Hematopoietic multipotent progenitor cell treated with erythropoietin and hydrocortisone succinate and interleukin-3 and kit ligand, for 17 days (in vitro differentiated cells): Measurements from ENCODE around the gene G3BP1.
"Not testable (repeated sequence)": the region's sequence is repeated elsewhere in the genome, so short reads cannot be mapped to it uniquely, and the experiment has no call there.

ENCODE experiments used
- DNase-seq: peaks from one replicate; pipeline ENCODE4 v3.0.0-alpha.2; 2015; ENCODE audit warnings: low spot score

Gene G3BP1

GRCh38 chr5:151755383-151755782 lies 16.4 kb upstream of the G3BP1 start:
- DNase-seq = no peak

DNA sequence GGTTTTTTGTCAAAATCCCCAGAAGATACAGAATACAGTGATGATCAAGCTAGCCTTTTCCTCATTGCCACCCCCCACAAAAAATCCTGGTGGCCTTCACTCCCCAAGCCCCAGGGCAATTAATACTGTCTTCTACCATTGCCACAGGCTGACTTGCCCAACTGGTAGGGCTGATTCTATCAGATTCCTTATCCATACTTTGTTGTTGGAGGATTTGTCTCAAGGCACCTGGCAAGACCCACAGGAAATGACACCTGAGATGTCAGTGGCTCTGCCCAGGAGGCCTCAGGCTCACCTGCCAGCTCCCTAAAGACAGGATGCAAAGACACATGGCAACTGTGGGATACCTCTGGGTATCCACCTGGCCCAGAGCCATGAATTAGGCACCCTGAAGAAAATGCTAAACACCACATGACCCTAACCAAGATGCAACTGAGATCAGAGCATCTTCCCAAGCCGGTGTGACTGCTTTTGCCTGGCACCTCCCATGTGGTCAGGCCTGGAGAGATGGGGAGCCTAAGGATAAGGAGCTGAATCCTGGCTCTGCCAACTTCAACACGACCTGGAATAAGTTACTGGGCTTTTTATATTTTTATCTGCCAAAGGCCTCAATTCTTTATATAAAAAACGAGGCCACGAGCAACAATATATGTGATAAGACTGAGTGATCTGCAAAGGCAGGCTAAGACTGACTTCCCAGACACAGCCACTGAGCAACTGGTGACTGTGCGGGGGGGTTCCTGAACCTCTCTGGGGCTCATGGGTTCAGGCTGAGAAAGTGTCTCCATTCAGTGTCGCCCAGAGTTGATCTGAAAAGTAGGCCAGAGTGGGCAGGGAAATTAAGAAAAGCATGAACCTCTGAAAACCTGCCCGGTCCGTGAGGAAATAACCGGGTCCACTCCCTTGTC lies 14.3 kb upstream of the G3BP1 start:
- no peak for DNase-seq

DNA sequence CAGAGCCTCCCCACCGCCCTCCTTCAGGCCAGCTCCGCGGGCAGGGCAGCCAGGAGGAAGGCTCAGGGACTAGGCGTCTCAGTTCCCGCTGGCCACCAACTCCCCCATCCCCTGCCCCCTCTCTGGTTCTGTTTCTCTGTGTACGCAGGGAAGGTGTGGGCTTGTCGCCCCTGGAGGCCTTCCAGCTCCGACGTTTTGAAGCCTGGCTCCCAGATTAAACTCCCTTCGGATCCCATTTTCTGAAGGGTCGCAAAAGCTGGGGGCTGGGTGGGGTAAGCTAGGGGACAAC lies 13.7 kb upstream of the G3BP1 start:
- no peak for DNase-seq

DNA sequence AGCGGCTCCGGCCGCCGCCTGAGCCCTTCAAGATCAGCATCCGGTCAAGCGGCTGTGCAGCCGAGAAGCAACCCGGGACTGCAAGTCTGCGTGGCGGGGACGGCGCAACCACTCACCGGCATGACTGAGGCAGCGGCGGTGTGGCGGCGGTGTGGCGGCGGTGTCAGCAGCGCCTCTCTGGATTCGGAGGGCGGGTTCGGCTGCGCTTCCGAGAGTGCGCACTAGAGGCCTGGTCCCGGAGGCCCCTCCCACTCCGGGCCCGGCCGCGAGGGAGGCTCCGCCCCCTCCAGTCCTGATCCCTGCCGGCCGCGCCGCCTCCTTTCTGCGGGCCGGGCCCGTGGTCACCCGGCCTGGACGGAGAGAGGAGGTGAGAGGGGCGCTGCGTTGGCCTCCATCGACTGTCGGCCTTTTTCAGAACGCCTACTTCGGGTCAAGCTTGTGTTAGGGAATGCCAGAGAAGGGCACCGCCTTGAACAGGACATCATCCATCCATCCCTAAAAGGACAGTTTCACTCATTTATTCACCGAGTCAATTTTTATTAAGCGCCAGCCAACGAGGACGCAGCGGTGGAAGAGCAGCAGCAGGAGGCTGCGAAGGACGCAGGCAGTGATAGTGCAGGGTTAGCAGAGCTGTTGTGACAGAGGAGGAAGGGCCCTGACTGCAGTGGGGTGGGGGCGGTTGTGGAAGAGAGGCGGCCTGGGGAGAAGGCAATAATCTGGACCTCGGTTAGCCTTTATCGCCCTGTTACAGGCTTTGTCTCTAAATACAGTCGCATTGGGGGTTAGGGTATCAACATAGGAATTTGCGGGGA lies 13.1 kb upstream of the G3BP1 start, which contains the start of gene ATOX1:
Gene ATOX1, minus strand, starts transcription at position 202 of the 812 bp plus-strand sequence. Its CDS starts 80 bp downstream, at position 122.
- peak; percentile 94 for DNase-seq

DNA sequence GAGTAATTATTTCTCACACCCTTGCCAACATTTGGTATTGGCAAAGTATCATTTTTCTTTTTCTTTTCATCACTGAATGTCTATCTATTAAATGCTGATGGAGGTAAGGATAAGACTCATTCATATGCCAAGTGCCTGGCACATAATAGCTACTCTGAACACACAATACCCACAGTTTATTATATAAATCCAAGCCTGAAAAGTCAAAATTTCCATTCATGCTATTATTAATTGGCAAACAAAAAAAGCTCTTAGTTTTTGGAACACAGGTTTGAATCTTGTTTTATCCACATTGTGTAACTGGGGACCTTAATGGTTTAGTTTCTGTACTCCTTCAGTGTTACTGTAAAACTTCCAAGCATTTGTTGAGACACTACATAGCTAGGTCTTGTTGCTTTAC lies 7.0 kb upstream of the G3BP1 start:
- no peak for DNase-seq

GRCh38 chr5:151766975-151767374 lies 4.8 kb upstream of the G3BP1 start:
- no peak for DNase-seq

GRCh38 chr5:151770383-151771258 lies 1.1 kb upstream of the G3BP1 start:
- no peak for DNase-seq

DNA sequence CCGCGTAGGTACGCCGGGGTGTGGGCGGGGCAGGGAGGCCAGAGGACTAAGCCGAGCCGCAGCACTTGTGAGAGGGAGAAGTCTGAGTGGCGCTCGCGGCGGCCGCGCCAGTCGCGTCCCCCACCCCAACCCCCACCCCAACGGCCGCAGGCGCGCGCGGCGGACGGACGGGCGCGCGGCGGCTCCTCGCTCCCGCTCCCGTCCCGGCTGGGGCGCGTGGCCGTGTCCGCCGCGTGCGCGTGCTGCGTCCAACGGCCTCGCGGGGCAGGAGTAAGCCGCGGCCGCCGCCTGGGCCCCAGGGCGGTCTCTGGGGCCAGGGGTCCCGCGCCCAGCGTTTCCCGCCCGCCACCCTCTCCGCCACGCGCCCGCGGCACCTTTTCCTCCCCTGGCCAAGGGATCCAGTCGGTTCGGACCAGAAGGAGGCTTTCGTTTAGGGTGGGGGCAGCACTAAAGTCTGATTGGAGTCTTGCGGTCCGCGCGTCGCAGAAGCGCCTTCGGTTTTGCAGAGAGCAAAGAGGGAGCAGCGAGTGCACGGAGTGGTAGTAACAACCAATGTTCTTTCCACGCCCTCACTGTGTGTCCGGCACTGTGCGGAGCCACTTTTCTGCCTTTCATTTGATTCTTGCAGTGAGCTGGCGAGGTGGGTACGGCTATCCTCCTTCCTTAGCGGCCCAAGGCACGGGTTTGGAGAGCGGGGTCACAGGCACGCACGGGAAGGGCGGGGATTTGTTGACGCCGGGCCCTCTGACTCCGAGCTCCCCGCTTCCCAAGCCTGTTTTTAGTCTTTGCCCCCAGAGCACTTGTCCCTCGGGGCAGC lies 483 bp downstream of the G3BP1 start:
- peak; percentile 53 for DNase-seq

- DNase-seq = no peak
These were observed 1.2 kb downstream of the G3BP1 start for GRCh38 chr5:151772846-151773561.

GRCh38 chr5:151773951-151774350 lies 2.2 kb downstream of the G3BP1 start:
- peak; percentile 35 for DNase-seq

GRCh38 chr5:151775025-151775606 lies 3.4 kb downstream of the G3BP1 start:
- DNase-seq = peak; percentile 23

DNA sequence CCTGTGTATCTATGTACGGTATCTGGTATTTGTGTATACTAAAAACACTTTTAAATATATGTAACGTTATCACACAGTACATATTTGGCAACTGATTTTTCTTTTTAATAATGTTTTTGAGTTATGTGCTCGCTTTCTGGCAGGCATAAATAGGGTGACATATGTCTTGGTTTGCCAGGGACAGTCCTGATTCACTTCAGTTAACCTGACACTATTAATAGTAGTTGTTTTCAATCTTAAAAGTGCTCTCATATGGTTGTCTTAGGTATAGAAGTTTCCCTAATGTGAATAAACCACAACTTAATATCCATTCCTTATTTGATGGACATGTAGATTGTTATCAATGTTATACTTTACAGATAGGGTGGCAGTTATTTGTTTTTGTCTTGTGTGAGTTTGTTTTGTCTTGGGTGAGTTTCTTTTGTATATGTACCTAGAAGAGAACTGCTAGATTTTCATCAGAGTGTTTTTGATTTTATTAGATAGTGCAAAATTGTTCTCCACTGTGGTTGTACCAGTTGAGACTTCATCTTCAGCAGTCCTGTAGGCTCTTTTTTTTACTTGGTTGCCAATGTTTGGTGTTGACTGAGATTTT lies 7.9 kb downstream of the G3BP1 start:
- DNase-seq = no peak

GRCh38 chr5:151780348-151780747 lies 8.6 kb downstream of the G3BP1 start:
- DNase-seq = no peak

GRCh38 chr5:151781201-151781600 lies 9.4 kb downstream of the G3BP1 start:
- no peak for DNase-seq

GRCh38 chr5:151783664-151784063 lies 11.9 kb downstream of the G3BP1 start:
- not testable (repeated sequence) for DNase-seq

GRCh38 chr5:151784141-151784540 lies 12.4 kb downstream of the G3BP1 start:
- DNase-seq = no peak

GRCh38 chr5:151786468-151786867 lies 14.7 kb downstream of the G3BP1 start:
- no peak for DNase-seq

GRCh38 chr5:151787817-151788216 lies 16.1 kb downstream of the G3BP1 start:
- DNase-seq = no peak

GRCh38 chr5:151793358-151793757 lies 21.6 kb downstream of the G3BP1 start:
- no peak for DNase-seq

DNA sequence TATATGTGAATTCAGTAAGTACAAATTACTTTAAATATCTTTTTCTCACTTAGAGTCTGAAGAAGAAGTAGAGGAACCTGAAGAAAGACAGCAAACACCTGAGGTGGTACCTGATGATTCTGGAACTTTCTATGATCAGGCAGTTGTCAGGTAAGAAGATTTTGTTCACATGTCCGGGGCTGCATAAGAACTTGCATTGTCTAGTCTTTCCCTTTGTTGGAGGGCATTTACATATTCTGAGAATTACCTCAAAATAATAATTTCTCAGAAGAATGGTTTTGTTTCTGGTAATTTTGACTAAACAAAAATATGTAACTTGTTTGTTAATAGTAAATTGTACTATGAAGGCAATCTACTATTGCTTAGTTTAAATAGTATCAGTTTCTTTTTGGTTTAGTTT lies 23.7 kb downstream of the G3BP1 start:
- no peak for DNase-seq
